Muscle layer of duodenum (tissue), 2 donors: Measurements from ENCODE around the gene HAND2.
A peak's percentile ranks its signal among the peaks of the same experiment; 100 is the strongest.

Experiments used
- H3K27ac ChIP-seq: one replicate; pipeline ENCODE4 v1.7.0; 2013; ENCODE audit warnings: mild to moderate bottlenecking, low read length
- H3K27me3 ChIP-seq: one replicate; pipeline ENCODE4 v1.7.0; 2013; ENCODE audit warnings: low read depth, mild to moderate bottlenecking, control low read depth, low read length
- H3K36me3 ChIP-seq, 2 donors: one replicate each; pipeline ENCODE4 v1.7.0; 2013; ENCODE audit warnings: low read length in 2 of 2, control low read depth in 1 of 2, mild to moderate bottlenecking in 1 of 2; ENCODE audit not compliant: insufficient read depth in 2 of 2, control insufficient read depth in 1 of 2
- H3K4me1 ChIP-seq, 2 donors: one replicate each; pipeline ENCODE4 v1.7.0; 2013; ENCODE audit warnings: low read length in 2 of 2, mild to moderate bottlenecking in 2 of 2, control low read depth in 1 of 2, moderate library complexity in 1 of 2; ENCODE audit not compliant: insufficient read depth in 2 of 2, control insufficient read depth in 1 of 2
- H3K4me3 ChIP-seq, 2 donors: one replicate each; pipeline ENCODE4 v1.7.0; 2013; ENCODE audit warnings: low read length in 2 of 2, low read depth in 1 of 2, mild to moderate bottlenecking in 1 of 2
- H3K9me3 ChIP-seq, 2 donors: one replicate each; pipeline ENCODE4 v1.7.0; 2013; ENCODE audit warnings: low read length in 2 of 2, control low read depth in 1 of 2, mild to moderate bottlenecking in 1 of 2; ENCODE audit not compliant: control insufficient read depth in 1 of 2
- donor health status: healthy.

The HAND2 gene

DNA sequence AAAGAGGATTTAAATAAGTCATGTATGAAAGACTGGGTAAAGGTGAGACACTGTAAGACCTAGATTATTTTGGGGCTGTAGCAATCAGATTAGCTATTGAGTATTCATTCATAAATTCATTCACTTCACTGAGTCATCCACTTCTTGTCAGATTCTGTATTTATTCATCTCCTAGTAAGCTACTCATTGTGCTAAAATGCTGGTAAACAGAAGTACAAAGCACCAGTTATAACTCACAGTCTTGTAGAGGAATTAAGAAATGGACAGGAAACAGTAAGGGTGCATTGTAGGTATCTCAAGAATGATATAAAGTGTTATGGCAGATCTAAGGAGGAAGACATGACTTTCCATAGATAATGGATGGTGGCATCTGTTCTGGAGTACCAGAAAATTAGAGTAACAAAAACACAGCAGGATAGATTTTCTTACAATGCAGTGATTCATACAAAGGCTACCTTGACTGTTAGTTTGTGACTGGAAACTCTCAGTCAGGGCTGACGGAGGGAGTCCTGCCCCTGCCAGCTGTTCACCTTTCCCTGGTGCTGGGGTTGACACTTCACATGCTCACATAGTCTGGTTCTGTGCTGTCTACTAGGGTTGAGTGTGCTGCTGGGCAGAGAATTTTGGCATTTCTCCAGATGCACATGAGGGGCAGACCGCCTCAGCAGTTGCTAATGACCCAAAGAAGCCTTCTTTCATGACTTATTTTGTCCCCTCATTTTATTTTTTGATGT, 26.5 kb upstream of the HAND2 start:
- H3K27me3 ChIP-seq, result no peaks in the 10 kb centered on the region
- no peak overlapping the region for H3K27ac ChIP-seq
- H3K9me3 ChIP-seq, result no peaks in the 10 kb centered on the region

DNA sequence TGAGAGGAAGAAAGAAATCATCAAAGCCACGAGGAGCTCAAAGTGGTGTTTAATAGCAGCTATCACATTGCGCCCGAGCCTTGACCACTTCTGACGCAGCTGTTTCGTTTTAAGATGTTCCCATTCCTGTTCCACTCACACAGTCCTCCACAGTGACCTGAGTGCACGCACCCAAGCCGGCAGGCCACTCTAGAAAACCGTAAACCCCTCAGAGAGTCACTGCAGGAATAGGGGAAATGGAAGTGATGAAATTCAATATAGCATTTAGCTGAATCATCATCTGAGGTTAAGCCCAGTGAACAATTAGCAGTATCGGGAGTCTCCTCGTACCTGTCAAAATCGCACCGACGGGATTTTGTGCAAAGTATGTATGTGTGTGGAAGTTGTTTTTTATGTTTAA, 17.9 kb upstream of the HAND2 start:
- H3K4me1 ChIP-seq, result no peaks in the 10 kb centered on the region
- no peak overlapping the region for H3K27ac ChIP-seq
- H3K9me3 ChIP-seq, result no peaks in the 10 kb centered on the region
- no peak overlapping the region for H3K4me3 ChIP-seq
- no peaks in the 10 kb centered on the region for H3K27me3 ChIP-seq
- H3K36me3 ChIP-seq, result no peaks in the 10 kb centered on the region

More for the DNA sequence above, 26.5 kb upstream of the HAND2 start:
- Histone ChIP-seq H3K4me3 (no peak overlapping the region), H3K36me3 (no peaks in the 10 kb centered on the region), H3K4me1 (no peaks in the 10 kb centered on the region)

DNA sequence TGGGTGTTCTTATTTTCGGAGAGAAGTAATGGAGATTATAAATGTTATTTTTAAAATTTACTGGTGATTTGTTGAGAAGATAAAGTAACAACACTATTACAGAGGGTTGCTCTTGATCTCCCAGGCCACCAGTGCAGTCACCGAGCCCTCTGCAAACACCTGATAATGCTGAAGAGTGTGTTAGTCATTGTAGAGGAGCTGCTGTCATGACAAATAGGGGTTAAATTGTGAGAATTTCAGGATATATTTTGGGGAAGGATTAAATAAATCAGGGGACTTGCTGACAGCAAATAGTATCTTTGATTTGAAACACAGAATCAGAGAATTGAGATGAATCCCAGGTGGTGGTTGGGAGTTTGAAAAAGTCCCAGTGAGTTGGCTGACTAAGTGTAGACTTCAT, 16.7 kb upstream of the HAND2 start:
- H3K27ac ChIP-seq, result no peak overlapping the region
- H3K27me3 ChIP-seq, result no peaks in the 10 kb centered on the region
- no peak overlapping the region for H3K4me3 ChIP-seq
- H3K36me3 ChIP-seq, result no peaks in the 10 kb centered on the region
- H3K4me1 ChIP-seq, result no peaks in the 10 kb centered on the region
- H3K9me3 ChIP-seq, result no peaks in the 10 kb centered on the region

DNA sequence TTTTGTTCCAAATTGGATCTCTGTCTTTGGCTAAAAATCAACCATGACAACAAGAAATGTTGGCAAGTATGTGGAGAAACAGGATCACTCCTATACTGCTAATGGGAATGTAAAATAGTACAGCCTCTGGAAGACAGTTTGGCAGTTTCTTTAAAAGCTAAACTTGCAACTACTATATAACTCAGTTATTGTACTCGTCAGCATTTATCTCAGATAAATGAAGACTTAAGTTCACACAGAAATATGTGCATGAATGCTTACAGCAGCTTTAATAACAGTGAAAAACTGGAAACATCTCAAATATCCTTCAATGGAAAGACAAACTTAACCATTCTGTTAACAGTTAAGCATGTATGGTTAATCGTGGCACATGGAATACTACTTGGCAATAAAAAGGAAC, 15.4 kb upstream of the HAND2 start:
- H3K36me3 ChIP-seq, result no peaks in the 10 kb centered on the region
- H3K4me3 ChIP-seq, result no peak overlapping the region
- no peak overlapping the region for H3K27ac ChIP-seq
- no peaks in the 10 kb centered on the region for H3K27me3 ChIP-seq
- no peaks in the 10 kb centered on the region for H3K4me1 ChIP-seq
- no peaks in the 10 kb centered on the region for H3K9me3 ChIP-seq

DNA sequence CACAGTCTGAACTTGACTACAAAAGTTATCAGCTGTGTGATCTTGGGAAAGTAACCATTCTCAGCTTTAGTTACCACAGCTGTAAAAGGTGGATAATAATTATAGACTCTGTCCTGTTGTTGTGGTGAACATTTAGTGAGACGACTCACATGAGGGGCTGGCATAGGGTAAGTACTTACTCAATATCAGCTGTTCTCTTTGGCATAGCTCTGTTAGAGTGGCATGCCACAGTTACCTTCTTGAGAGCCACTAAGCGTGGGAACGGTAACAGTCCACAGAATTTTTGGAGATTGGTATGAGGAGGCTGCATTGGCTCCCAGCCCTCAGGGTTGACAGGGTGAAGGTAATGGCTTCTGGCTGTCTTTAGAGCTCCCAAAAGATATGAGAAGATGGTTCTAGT, 13.2 kb upstream of the HAND2 start:
- Histone ChIP-seq H3K27me3 (peaks cover 9% of the 10 kb centered on the region), H3K9me3 (no peaks in the 10 kb centered on the region), H3K4me3 (no peak overlapping the region), H3K36me3 (no peaks in the 10 kb centered on the region), H3K4me1 (peaks cover 5 to 11% of the 10 kb centered on the region in 2 donors), H3K27ac (no peak overlapping the region)

DNA sequence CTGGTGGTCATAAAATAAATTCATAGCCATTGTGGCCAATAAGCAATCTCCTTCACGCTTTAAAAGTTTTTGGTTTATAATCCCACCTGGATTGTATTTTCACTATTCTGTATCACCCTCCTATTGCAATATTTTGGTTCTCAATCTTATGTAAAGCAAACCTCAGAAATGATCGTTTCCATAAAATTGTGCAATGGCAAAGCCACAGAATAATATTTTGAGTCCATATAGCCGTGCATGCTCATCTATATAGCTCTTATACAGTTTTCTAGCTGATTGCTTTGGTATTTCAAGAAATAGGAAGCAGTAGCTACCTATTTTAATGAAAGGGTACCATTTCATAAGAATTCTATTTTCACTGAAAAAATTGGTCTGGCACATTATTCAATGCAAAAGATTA, 10.0 kb upstream of the HAND2 start:
- Histone ChIP-seq H3K36me3 (no peaks in the 10 kb centered on the region), H3K27me3 (peaks cover 15% of the 10 kb centered on the region), H3K4me1 (peaks cover 5 to 20% of the 10 kb centered on the region in 2 donors), H3K4me3 (no peak overlapping the region), H3K27ac (peak overlapping the region; percentile 63), H3K9me3 (no peaks in the 10 kb centered on the region)

DNA sequence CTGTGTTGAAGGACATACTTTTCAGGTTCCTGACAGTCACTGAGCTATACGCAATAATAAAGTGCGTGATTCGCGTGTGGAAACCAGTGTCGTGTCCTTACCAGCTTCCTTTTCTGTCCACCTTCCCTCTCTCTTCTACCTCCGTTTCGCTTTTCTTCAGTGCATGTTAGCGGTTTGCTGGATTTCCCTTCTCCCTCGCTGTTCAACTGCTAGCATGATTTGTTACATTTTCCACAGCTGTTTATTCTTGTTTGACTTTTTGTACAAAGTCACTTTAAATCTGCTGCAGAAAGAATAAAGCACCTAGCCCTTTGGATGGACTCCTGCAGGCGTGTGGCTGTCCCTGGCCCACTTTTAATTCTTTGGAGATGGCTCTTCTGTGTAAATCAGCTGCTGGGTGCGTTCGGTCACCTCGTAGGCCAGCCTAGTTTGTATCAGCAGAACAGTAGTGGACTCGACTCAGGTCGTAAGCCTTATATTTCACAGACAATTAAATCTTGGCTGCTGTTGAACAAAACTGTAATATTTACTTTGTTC, 8.9 kb upstream of the HAND2 start:
- Histone ChIP-seq H3K4me1 (peaks cover 5 to 20% of the 10 kb centered on the region in 2 donors), H3K4me3 (peak overlapping the region; percentile 56 to 66), H3K36me3 (no peaks in the 10 kb centered on the region), H3K27me3 (peaks cover 20% of the 10 kb centered on the region), H3K9me3 (no peaks in the 10 kb centered on the region), H3K27ac (peak overlapping the region; percentile 63)

DNA sequence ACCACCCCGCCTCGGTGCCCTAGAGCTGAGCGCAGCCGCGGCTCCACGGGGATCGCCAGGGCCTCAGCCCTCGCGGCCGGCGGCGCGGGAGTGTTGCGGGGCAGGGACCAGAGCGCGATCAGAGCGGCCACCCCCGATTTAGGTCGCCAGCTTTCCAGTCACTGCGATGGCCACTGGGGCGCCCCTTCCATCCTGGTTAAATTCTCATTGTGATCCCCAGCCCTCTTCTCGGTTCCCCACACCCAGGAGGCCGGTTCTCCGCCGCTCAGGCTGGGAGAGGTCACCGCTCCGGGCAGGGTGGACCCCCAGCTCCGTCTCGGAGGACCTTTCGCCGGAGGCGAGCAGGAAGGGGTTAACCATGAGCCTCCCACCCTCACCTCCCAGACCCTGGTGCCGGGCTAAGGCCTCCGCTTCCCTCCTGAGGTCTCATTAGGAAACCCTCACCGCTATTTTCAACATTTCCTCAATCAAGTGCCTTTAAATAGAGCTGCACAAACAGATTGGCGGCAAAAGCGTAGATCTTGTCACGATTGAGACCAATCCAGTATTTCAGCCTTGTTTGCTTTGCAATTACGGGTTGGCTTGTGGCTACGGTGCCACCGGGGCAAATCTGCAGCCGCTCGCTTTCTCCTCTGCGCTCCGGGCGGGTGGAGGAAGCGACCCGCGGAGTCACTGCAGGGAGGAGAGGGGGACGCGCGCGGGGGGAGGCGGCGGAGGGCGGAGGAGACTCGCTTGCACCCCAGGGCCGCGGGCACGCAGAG, 8.3 kb upstream of the HAND2 start:
- H3K36me3 ChIP-seq, result no peaks in the 10 kb centered on the region
- peak overlapping the region; percentile 53 for H3K27ac ChIP-seq
- no peaks in the 10 kb centered on the region for H3K9me3 ChIP-seq
- H3K4me1 ChIP-seq, result peaks cover 5 to 20% of the 10 kb centered on the region in 2 donors
- peaks cover 20% of the 10 kb centered on the region for H3K27me3 ChIP-seq
- H3K4me3 ChIP-seq, result peak overlapping the region; percentile 56 to 66

DNA sequence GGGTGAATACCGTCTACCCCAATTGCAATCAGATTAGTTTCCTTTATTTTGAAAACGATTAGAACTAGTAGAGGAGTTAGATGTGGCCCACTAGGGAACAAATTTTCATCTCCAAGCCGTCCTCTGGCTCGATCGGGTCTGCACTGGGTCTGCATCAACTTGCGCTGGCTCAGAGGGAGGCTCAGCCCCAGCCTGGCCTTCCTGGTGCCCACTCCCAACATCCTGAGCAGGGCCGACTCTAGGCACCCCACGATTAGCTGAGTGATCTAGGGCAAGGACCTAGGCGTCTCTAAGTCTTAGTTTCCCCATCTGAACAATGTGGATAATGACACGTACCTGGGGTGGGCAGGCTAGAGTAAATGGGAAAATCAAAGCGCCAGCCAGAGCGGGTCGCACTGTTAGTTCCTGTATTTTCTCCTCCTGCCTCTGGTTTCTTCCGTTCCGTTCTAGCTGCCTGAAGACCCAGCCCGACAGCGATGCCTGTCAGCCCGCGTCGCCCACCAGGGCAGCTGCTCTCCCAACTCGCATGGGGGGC, 7.7 kb upstream of the HAND2 start:
- Histone ChIP-seq H3K27ac (peak overlapping the region; percentile 53), H3K27me3 (peaks cover 21% of the 10 kb centered on the region)

DNA sequence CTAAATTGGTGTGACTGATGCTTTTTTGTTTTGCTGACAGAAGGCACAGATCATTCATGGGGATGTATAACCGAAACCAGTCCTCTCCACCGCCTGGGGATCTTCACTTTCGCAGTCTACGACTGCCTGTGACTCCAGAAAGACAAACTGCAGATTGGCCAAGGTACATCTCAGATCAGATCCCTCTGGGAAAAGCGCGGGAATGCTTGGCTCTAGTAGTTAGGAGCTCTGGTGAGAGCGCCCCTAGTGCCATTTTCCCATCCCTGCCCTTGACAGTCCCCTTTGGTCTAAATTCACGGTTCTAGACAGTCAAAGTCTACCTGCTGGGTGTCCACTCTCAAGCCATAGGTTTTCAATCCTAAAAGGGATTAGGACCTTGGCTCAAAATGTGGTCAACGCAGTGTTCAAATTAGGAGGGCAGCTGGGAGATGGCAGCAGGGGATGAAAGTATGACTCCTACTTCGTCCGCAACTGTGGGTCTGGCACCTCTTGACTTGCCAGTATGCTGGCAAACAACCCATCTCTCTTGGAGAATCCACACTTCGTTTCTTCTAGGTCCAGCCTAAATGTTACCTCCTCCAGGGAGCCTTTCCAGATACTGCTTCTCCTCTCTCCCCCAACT, 6.9 kb upstream of the HAND2 start:
- Histone ChIP-seq H3K27ac (peak overlapping the region; percentile 7), H3K4me1 (peaks cover 5 to 20% of the 10 kb centered on the region in 2 donors), H3K36me3 (no peaks in the 10 kb centered on the region), H3K4me3 (peak overlapping the region in 1 of 2 donors; percentile 43), H3K9me3 (no peaks in the 10 kb centered on the region), H3K27me3 (peaks cover 28% of the 10 kb centered on the region)

More for the DNA sequence above, 7.7 kb upstream of the HAND2 start:
- no peaks in the 10 kb centered on the region for H3K9me3 ChIP-seq
- H3K4me3 ChIP-seq, result peak overlapping the region; percentile 56 to 66
- H3K36me3 ChIP-seq, result no peaks in the 10 kb centered on the region
- peaks cover 5 to 20% of the 10 kb centered on the region in 2 donors for H3K4me1 ChIP-seq

DNA sequence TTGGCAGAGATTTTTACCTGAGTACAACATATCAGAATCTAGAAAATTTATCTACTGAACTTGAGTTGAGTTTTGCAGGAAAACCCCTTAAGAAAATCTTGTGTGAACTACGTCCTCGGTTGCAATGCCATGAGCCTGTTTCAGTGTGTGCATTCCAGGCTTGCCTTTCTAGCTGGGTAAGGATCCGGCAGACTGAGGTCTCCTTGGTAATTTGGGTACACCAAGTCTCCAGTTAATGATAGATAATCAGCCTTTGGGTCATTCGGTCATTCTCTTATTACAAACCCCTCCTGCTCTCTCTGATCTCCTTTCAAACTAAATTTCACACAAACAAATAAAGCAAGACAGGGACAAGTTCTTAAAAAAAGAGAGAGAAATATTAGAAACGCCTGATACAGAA, 5.9 kb upstream of the HAND2 start:
- peaks cover 36% of the 10 kb centered on the region for H3K27me3 ChIP-seq

More for the DNA sequence above, 5.9 kb upstream of the HAND2 start:
- H3K4me3 ChIP-seq, result peak overlapping the region in 1 of 2 donors; percentile 81
- H3K9me3 ChIP-seq, result no peaks in the 10 kb centered on the region
- H3K27ac ChIP-seq, result peak overlapping the region; percentile 7
- peaks cover 5 to 20% of the 10 kb centered on the region in 2 donors for H3K4me1 ChIP-seq
- H3K36me3 ChIP-seq, result no peaks in the 10 kb centered on the region
